Measurements from ENCODE around the gene AKR1C8.
A peak's percentile ranks its signal among the peaks of the same experiment; 100 is the strongest.
"Not testable (repeated sequence)": the region's sequence is repeated elsewhere in the genome, so short reads cannot be mapped to it uniquely, and the experiment has no call there.

Gene AKR1C8

GRCh38 chr10:5184987-5185775 lies at the start of gene AKR1C8:
Gene AKR1C8 (minus strand): TSS chr10:5185150. CDS start chr10:5185104, 46 bp downstream.
- no peak for DNase-seq

- peak; percentile 10 for DNase-seq
Measured at GRCh38 chr10:5234106-5234860, 49.3 kb upstream of the AKR1C8 start.

GRCh38 chr10:5233324-5233723 lies 48.4 kb upstream of the AKR1C8 start:
- no peak for DNase-seq

GRCh38 chr10:5229019-5229418 lies 44.1 kb upstream of the AKR1C8 start:
- DNase-seq = no peak

DNA sequence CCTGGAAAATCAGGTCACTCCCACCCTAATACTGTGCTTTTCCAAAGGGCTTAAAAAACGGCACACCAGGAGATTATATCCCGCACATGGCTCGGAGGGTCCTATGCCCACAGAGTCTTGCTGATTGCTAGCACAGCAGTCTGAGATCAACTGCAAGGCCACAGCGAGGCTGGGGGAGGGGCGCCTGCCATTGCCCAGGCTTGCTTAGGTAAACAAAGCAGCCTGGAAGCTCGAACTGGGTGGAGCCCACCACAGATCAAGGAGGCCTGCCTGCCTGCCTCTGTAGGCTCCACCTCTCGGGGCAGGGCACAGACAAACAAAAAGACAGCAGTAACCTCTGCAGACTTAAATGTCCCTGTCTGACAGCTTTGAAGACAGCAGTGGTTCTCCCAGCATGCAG lies 38.0 kb upstream of the AKR1C8 start:
- not testable (repeated sequence) for DNase-seq

DNA sequence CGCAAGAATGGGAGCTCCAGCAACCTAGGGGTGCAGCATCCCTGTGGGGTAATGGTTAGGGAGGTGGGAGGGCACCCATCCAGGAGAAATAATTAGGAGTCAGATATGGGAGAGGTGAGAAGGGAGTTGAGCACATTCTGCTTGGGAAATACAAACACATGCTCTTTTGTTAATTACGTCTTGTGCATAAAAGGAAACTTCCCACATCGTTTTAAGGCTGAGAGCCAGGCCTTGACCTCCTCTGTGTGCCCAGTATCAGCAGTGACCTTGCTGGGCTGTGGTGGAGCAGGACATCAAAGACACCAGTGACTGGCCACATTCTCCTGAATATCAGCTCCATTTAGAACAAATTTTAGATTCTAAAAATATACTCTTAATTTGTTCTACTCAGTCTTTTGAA lies 34.3 kb upstream of the AKR1C8 start:
- no peak for DNase-seq

DNA sequence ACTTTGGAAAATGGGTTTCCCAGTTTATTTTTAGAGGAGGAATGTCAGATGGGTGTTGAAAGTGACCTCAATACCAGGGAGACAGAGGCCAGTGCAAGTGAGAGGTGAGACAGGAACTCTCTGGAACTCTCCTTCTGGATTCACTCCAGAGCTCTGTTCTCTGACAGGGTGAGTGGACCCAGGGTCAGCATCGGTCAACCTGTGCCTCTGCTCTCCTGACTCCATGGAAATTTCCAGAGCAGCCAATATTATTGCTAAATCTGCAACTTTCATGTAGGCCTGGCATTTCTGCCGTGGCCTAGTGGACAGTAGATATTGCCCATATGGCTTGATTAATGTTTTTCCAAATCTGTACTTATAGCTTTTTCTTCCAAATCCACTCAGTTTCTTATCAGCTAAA lies 31.9 kb upstream of the AKR1C8 start:
- DNase-seq = no peak

DNA sequence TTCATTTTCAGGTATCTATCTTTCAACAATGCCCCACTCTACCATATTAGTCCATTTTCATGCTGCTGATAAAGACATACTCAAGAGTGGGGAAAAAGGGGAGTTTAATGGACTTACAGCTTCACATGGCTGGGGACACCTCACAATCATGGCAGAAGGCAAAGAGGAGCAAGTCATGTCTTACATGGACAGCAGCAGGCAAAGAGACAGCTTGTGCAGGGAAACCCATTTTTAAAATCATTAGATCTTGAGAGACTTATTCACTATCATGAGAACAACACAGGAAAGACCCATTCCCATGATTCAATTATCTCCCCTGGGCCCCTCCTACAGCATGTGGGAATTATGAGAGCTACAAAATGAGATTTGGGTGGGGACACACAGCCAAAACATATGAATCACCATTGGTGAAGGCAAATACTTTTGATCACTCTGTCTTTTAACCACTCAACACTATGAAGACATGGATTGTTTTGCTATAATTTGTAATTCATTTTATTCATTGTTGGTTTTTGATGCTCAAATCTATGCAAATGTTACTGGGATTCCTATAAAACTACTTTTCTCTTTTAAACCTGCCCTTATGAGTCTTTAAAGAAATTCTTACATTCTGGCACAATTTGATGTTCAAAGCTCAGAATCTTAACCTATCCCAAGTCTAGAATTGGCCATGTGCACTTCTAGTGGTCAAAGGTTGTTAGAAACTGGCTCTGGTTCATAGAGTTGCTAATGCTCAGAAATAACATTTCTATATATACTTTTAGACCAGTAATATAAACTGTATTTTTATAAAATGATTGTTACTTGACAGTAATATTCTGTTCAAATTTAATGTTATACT lies 27.0 kb upstream of the AKR1C8 start:
- no peak for DNase-seq

- not testable (repeated sequence) for DNase-seq
Measured at GRCh38 chr10:5210261-5210660, 25.3 kb upstream of the AKR1C8 start.

- not testable (repeated sequence) for DNase-seq
Measured at GRCh38 chr10:5209776-5210175, 24.8 kb upstream of the AKR1C8 start.

DNA sequence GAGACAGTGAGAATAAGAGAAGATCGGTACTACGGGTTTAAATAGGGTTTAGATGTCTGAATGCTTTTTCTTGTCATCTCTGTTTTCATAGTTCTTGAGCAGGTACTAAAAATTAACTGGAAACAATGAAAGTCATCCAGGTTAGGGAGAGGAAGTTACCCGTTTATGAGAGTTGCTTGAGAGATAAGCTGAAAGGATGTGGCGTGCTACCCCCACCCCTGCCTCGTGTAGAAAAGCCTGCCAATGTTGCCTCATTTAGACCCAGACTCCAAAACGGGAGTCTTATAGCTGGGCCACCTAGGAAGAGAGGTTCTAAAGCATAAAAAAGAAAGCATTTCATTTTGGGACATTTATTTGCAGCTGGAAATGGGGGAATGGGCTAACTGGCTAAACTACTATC lies 21.8 kb upstream of the AKR1C8 start:
- DNase-seq = no peak

DNA sequence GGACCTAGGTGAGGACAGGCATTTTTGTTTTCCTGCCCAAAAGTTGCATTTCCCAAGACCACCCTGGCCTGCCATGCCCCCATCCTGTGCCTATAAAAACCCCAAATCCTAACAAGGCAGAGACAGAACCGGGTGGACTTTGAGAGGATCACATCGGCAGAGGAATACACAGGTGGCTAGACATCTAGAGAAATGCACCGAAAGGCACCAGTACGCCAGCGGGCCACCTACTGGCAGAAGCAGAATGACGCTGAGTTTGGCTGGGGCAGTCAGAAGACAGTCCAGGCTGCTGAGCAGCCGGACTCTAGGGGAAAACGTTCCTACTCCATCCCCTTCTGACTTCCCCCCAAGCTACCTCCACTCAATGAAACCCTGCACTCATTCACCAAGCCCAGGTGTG lies 14.4 kb upstream of the AKR1C8 start:
- no peak for DNase-seq

GRCh38 chr10:5198386-5198785 lies 13.4 kb upstream of the AKR1C8 start:
- DNase-seq = no peak

- DNase-seq = no peak
Measured at GRCh38 chr10:5196702-5197113, 11.8 kb upstream of the AKR1C8 start, which contains the start of gene AKR1C4. Gene AKR1C4 (plus strand): TSS chr10:5196837. CDS start chr10:5196868, 31 bp downstream.

DNA sequence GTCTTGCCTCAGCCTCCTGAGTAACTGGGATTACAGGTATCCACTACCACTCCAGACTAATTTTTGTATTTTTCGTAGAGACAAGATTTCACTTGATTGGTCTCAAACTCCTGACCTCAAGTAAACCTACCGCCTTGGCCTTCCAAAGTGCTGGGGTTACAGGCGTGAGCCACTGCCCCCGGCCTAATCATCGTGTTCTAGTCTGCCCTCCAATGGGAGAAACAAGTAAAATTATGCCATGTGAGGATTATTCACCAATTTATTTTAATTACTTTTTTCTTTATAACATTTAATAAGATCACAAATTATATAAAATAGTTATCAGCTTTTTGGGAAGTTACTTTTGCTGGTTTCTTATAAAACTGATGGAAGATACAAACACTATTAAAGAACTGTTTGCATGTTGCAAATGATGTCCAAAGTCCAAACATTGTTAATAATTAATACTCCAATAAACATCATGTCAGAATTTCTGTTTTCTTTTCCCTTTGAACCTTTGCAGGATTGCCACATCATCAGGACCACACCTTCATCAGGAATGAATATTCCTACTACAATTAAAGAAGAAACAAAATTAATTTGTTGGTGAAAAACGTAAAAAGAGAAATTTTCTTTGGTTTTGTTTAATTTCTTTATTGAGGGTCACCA lies 10.9 kb upstream of the AKR1C8 start:
- DNase-seq = no peak

- DNase-seq = no peak
Measured at GRCh38 chr10:5194431-5194830, 9.5 kb upstream of the AKR1C8 start.

DNA sequence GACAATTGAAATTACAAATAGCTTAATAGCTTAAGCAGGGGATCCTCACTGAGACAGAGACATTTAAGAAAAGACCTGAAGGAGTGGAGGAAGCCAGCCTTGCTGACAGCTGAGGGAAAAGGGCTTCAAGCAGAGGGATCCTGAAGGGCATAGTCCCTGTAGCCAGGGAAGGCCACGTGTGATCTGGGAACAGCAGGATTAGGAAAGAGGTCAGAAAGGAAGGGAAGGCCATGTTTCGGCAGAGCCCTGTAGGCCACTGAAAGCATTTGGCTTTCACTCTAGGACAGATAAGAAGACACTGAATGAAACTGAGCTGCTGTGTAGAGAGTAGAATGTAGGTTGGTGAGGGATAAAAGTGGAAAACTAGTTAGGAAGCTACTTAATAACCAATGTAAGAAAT lies 3.4 kb upstream of the AKR1C8 start:
- no peak for DNase-seq

DNA sequence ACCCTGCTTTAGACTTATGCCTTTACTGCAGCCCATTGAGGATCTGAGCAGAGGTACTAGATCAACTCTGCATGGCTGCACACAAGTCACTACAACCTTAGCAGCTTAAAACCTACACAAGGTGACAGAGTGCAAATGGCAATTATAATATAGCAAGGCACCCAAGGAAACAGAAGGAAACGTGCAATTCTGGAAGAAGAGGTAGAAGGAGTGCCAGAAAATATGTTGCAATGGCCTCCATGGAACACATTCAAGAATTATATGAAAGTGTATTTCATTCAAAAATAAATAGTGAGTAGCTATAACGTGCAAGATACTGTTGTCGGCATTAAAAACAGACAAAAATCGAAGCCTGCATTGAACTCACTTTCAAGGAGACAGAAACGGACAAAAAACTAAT lies 2.9 kb upstream of the AKR1C8 start:
- no peak for DNase-seq

- no peak for DNase-seq
Measured at GRCh38 chr10:5183923-5184322, 1.0 kb downstream of the AKR1C8 start.

DNA sequence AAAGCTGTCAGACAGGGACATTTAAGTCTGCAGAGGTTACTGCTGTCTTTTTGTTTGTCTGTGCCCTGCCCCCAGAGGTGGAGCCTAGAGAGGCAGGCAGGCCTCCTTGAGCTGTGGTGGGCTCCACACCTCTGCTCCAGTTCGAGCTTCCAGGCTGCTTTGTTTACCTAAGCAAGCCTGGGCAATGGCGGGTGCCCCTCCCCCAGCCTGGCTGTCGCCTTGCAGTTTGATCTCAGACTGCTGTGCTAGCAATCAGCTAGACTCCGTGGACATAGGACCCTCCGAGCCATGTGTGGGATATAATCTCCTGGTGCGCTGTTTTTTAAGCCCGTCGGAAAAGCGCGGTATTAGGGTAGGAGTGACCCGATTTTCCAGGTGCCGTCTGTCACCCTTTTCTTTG lies 4.4 kb downstream of the AKR1C8 start:
- DNase-seq = not testable (repeated sequence)

GRCh38 chr10:5175581-5175980 lies 9.4 kb downstream of the AKR1C8 start:
- DNase-seq = not testable (repeated sequence)

DNA sequence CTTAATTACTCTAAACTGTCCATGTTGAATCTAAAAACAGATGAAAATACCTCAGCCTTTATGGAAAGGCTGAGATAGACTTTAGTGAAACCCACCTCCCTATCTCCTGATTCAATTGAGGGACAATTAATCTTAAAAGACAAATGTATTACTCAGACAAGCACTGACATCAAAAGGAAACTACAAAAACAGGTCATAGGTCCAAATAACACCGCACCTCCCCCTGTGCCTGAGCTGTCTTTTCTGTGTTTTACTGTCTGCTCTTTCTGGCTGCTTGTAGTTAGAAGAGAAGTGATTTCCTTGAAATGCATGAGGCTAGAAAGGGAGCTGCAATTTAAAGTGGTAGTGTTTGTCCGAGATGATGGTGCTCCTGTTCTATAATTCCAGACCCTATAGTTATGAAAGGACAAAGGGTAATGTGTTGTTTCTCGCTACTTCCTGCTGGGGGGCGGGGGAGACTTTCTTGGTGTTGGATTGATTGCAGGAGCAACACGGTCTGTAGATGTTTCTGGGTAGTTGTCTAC lies 16.0 kb downstream of the AKR1C8 start:
- no peak for DNase-seq

Measured in NCI-H524 treated with DMSO at 0.1 percent for 48 hours (cell line).